Activated CD4-positive, alpha-beta T cell treated with anti-CD3 and anti-CD28 coated beads, Interleukin-2, amount 10 ng/mL, durations not matched to agents 24 days and 14 days (primary cell): ENCODE measurements around the gene USH1G. TPM values are rescaled to one million over a fixed set of nuclear protein-coding genes. Genes with fewer than 3 reads are reported as not detected.
"Not testable (repeated sequence)": the region's sequence is repeated elsewhere in the genome, so short reads cannot be mapped to it uniquely, and the experiment has no call there.

Experiments
- DNase-seq: peaks from one replicate; pipeline ENCODE4 v3.0.0; 2022
- H3K27ac Mint-ChIP-seq: one replicate; pipeline ENCODE4 v1.8.0; 2022; ENCODE audit warnings: mild to moderate bottlenecking, mixed read lengths
- H3K27me3 Mint-ChIP-seq: one replicate; pipeline ENCODE4 v1.8.0; 2022; ENCODE audit warnings: mixed read lengths
- H3K36me3 Mint-ChIP-seq: one replicate; pipeline ENCODE4 v1.8.0; 2022; ENCODE audit warnings: low read depth, mild to moderate bottlenecking, mixed read lengths
- H3K4me1 Mint-ChIP-seq: one replicate; pipeline ENCODE4 v1.8.0; 2021; ENCODE audit warnings: mixed read lengths
- H3K4me3 Mint-ChIP-seq: one replicate; pipeline ENCODE4 v1.8.0; 2022; ENCODE audit warnings: mild to moderate bottlenecking, moderate library complexity, mixed read lengths
- H3K9me3 Mint-ChIP-seq: one replicate; pipeline ENCODE4 v1.8.0; 2021; ENCODE audit warnings: mixed read lengths
- intact Hi-C: fragments of 100-400 bp; cut with micrococcal nuclease; formaldehyde crosslinking; loops from one replicate; pipeline ENCODE4 v1.15.1; 2023
- total RNA-seq: library from RNA; stranded (reverse); gene quantifications from 2 replicates; pipeline ENCODE4 v1.2.3, GENCODE V29; 2022

USH1G gene
- total RNA-seq, 1 donor from 2014 or later: not detected

GRCh38 chr17:74916851-74917199 is 6.2 kb downstream of the USH1G start:
- Mint-ChIP-seq H3K27me3 (peaks cover 25% of the 10 kb centered on the region), H3K4me3 (no peak overlapping the region), H3K9me3 (no peaks in the 10 kb centered on the region), H3K27ac (no peak overlapping the region), H3K4me1 (no peaks in the 10 kb centered on the region), H3K36me3 (no peaks in the 10 kb centered on the region)
- intact Hi-C loops: no loop called here
- DNase-seq: no peak

DNA sequence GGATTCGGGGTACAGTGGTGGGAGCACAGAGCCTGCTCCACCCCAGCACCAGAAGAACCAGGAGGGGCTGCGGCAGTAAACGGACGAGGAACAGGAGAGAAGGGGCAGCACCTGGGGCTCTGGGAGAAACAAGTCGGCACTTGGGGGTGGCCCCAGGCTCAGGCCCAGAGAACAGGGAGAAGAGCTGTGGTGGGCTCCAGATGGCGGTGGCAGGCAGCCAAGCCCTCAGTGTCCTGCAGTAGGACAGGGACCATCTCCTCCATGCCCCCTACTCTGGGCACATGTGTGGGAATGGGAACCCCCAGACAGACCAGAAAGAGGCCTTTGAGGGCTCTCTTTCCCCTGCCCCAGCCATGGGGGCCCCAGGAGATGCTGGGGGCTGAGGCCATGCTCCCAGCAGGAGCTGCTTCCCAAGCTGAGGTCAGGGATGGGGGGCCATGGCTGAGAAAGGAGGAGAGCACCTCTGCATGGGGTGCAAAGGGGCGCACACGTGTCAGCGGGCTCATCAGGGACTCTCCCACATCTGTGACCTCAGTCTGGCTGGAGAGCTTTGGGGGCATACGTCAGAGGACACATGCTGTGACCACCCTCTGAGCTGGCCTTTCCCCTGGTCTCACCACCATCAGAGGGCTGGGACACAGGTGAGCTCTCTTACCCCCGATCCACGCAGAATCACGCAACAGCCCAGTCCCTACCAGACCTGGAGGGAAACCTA is 6.8 kb downstream of the USH1G start:
- Mint-ChIP-seq H3K27ac (no peak overlapping the region), H3K9me3 (no peaks in the 10 kb centered on the region), H3K36me3 (no peaks in the 10 kb centered on the region), H3K4me3 (no peak overlapping the region), H3K27me3 (peaks cover 20% of the 10 kb centered on the region), H3K4me1 (no peaks in the 10 kb centered on the region)
- intact Hi-C loops: no loop called here
- no peak for DNase-seq

- H3K4me1 Mint-ChIP-seq, DNase-seq: not testable (repeated sequence)
These were observed 11.6 kb downstream of the USH1G start for GRCh38 chr17:74911423-74911822.

DNA sequence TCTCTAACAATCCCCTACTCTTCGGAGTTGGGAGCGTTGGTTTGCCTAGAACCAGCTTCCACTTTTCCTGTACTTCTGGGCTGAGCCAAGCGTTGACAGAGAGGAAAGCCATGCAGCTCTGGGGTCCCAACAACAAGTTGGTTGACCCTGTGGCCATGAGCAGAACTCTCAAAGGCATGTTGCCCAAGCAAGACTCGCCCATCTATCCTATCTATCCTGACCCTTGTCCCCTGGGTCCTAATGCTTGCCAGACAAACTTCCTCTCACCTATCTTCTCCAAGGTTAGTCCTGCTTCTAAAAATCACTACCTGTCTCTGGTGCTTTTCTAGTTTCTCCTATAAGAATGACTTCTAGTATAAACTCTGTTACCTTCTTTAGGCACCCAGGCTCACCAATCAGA is 14.0 kb downstream of the USH1G start:
- DNase-seq, H3K36me3 Mint-ChIP-seq, H3K4me3 Mint-ChIP-seq, intact Hi-C loops, H3K27ac Mint-ChIP-seq, H3K9me3 Mint-ChIP-seq, H3K4me1 Mint-ChIP-seq: not testable (repeated sequence)
- H3K27me3 Mint-ChIP-seq: peaks cover 13% of the 10 kb centered on the region

More at GRCh38 chr17:74911423-74911822, 11.6 kb downstream of the USH1G start:
- intact Hi-C loops, H3K4me3 Mint-ChIP-seq, H3K36me3 Mint-ChIP-seq, H3K9me3 Mint-ChIP-seq, H3K27ac Mint-ChIP-seq: not testable (repeated sequence)
- H3K27me3 Mint-ChIP-seq: peaks cover 15% of the 10 kb centered on the region

- intact Hi-C loops: no loop called here
- peaks cover 9% of the 10 kb centered on the region for H3K27me3 Mint-ChIP-seq
- no peaks in the 10 kb centered on the region for H3K4me1 Mint-ChIP-seq
- DNase-seq: no peak
- H3K36me3 Mint-ChIP-seq: no peaks in the 10 kb centered on the region
- no peak overlapping the region for H3K4me3 Mint-ChIP-seq
- H3K9me3 Mint-ChIP-seq: no peaks in the 10 kb centered on the region
- H3K27ac Mint-ChIP-seq: no peak overlapping the region
These were observed 16.0 kb downstream of the USH1G start for GRCh38 chr17:74907012-74907411.

DNA sequence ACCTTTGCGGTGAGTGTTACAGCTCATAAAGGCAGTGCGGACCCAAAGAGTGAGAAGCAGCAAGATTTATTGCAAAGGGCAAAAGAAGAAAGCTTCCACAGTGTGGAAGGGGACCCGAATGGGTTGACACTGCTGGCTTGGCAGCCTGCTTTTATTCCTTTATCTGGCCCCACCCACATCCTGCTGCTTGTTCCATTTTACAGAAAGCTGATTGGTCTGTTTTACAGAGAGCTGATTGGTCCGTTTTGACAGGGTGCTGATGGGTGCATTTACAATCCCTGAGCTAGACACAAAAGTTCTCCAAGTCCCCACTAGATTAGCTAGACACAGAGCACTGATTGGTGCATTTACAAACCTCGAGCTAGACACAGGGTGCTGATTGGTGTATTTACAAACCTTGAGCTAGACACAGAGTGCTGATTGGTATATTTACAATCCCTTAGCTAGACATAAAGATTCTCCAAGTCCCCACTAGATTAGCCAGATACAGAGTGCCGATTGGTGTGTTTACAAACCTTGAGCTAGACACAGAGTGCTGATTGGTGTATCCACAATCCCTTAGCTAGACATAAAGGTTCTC is 16.8 kb downstream of the USH1G start:
- H3K27me3 Mint-ChIP-seq, H3K36me3 Mint-ChIP-seq, H3K4me3 Mint-ChIP-seq, H3K4me1 Mint-ChIP-seq, H3K27ac Mint-ChIP-seq, H3K9me3 Mint-ChIP-seq, intact Hi-C loops: not testable (repeated sequence)
- peak; percentile 66 for DNase-seq

GRCh38 chr17:74904687-74905409 is 18.2 kb downstream of the USH1G start:
- no peaks in the 10 kb centered on the region for H3K36me3 Mint-ChIP-seq
- no peak overlapping the region for H3K27ac Mint-ChIP-seq
- H3K9me3 Mint-ChIP-seq: no peaks in the 10 kb centered on the region
- no peaks in the 10 kb centered on the region for H3K4me1 Mint-ChIP-seq
- no peak for DNase-seq
- no peak overlapping the region for H3K4me3 Mint-ChIP-seq
- H3K27me3 Mint-ChIP-seq: peaks cover 11% of the 10 kb centered on the region
- intact Hi-C loops: no loop called here

DNA sequence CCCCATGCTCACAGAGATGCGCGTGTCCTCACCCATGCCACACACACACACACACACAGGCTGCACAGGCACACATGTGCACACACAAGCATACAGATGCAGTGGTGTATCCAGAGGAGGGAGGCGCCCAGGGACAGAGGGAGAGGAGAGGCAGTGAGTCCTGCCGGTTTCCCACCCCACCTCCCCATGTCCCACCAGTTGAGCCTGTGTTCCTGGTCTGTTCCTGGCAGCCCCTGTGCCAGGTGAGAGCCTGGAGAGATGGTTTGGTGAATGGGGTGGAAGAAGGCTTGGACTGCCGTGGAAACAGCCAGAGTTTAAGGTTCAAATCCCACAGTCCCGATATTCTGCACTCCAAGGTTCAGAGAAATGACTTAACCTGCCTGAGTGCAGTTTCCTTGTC is 19.4 kb downstream of the USH1G start:
- H3K4me1 Mint-ChIP-seq: no peaks in the 10 kb centered on the region
- no peak for DNase-seq
- no peaks in the 10 kb centered on the region for H3K36me3 Mint-ChIP-seq
- H3K27ac Mint-ChIP-seq: no peak overlapping the region
- no peaks in the 10 kb centered on the region for H3K9me3 Mint-ChIP-seq
- intact Hi-C loops: no loop called here
- H3K4me3 Mint-ChIP-seq: no peak overlapping the region
- peaks cover 11% of the 10 kb centered on the region for H3K27me3 Mint-ChIP-seq

- H3K36me3 Mint-ChIP-seq: no peaks in the 10 kb centered on the region
- no peak overlapping the region for H3K27ac Mint-ChIP-seq
- no peaks in the 10 kb centered on the region for H3K9me3 Mint-ChIP-seq
- no peaks in the 10 kb centered on the region for H3K4me1 Mint-ChIP-seq
- DNase-seq: no peak
- no peak overlapping the region for H3K4me3 Mint-ChIP-seq
- intact Hi-C loops: no loop called here
- H3K27me3 Mint-ChIP-seq: peaks cover 7% of the 10 kb centered on the region
These were observed 20.0 kb downstream of the USH1G start for GRCh38 chr17:74903034-74903433.

DNA sequence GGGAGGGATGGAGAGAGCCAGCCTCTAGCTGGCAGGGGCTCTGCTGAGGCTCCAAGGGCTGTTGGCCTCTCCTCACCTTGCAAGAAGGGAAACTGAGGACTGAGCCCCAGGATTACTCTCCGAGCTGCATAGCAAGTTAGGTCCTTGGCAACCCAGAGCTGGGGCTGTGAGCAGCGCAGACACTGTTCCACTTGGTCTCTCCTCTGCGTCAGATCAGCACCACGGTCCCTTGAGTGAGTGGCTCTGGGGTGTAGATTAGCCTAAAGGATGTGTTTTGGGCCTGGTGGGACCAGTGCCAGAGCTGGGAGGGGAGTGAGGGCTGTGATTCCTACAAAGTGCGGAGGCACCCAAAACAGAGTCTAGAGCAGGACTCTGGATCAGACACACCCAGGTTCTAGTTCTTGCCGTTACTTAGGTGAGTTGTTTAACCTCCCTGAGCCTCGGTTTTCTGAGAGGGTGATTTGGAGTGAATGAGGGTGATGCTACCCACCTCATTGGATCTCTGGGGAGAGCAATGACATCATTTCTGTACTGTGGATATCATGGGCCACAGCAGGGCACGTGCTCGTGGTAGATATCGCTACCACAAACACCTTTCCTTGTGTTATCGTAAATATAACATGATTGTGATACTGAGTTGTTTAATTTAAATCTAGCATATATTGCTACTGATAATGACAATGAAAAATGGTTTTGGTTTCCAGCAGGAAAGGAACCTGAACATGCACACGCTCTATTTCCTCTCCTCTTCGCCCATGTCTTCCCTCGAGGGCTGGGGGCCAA is 21.5 kb downstream of the USH1G start:
- intact Hi-C loops: no loop called here
- Mint-ChIP-seq H3K27ac (no peak overlapping the region), H3K36me3 (no peaks in the 10 kb centered on the region), H3K27me3 (peaks cover 13% of the 10 kb centered on the region), H3K4me3 (no peak overlapping the region), H3K9me3 (no peaks in the 10 kb centered on the region), H3K4me1 (no peaks in the 10 kb centered on the region)
- DNase-seq: no peak

GRCh38 chr17:74900208-74900607 is 22.8 kb downstream of the USH1G start:
- intact Hi-C loops: no loop called here
- no peak overlapping the region for H3K4me3 Mint-ChIP-seq
- no peaks in the 10 kb centered on the region for H3K9me3 Mint-ChIP-seq
- no peak overlapping the region for H3K27ac Mint-ChIP-seq
- H3K4me1 Mint-ChIP-seq: no peaks in the 10 kb centered on the region
- peaks cover 24% of the 10 kb centered on the region for H3K27me3 Mint-ChIP-seq
- H3K36me3 Mint-ChIP-seq: no peaks in the 10 kb centered on the region
- no peak for DNase-seq

DNA sequence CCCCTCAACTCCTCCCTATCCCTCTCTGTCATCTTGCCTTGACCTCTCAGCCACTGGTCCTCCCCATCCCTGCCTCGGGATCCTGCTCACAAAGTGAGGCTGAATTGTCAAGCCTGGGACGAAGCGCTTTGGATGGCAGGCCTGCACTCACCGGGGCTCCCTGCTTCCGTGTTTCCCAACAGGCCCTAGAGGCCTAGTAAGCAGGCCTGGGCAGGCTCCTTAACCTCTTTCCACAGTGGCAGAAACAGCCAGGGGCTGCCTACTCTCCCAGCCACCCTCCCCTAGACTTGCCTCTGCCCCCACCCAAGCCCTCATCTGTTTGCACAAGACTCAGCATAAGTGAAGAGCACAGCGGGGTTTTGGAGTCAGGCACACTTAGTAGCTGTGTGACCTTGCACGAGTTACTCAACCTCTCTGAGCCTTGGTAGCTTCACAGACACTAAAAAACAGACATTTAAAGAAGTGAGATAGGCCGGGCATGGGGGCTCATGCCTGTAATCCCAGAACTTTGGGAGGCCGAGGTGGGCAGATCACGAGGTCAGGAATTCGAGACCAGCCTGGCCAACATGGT is 24.6 kb downstream of the USH1G start:
- no peak overlapping the region for H3K4me3 Mint-ChIP-seq
- no peaks in the 10 kb centered on the region for H3K9me3 Mint-ChIP-seq
- H3K36me3 Mint-ChIP-seq: no peaks in the 10 kb centered on the region
- H3K27ac Mint-ChIP-seq: no peak overlapping the region
- H3K27me3 Mint-ChIP-seq: peaks cover 37% of the 10 kb centered on the region
- no peak for DNase-seq
- peaks cover 2% of the 10 kb centered on the region for H3K4me1 Mint-ChIP-seq
- intact Hi-C loops: no loop called here

GRCh38 chr17:74893936-74894671 is 29.0 kb downstream of the USH1G start:
- no peaks in the 10 kb centered on the region for H3K36me3 Mint-ChIP-seq
- H3K27me3 Mint-ChIP-seq: peaks cover 46% of the 10 kb centered on the region
- H3K27ac Mint-ChIP-seq: no peak overlapping the region
- peak overlapping the region; percentile 68 for H3K4me3 Mint-ChIP-seq
- no peaks in the 10 kb centered on the region for H3K9me3 Mint-ChIP-seq
- intact Hi-C loops: no loop called here
- no peak for DNase-seq
- peaks cover 2% of the 10 kb centered on the region for H3K4me1 Mint-ChIP-seq
